NCI-H2171 treated with DMSO at 0.1 percent for 48 hours (cell line): ENCODE measurements around the gene CNTNAP5.

Experiments
- DNase-seq: peaks from one replicate; lab custom pipeline; 2025; lab: John Stamatoyannopoulos, UW

Gene CNTNAP5

DNA sequence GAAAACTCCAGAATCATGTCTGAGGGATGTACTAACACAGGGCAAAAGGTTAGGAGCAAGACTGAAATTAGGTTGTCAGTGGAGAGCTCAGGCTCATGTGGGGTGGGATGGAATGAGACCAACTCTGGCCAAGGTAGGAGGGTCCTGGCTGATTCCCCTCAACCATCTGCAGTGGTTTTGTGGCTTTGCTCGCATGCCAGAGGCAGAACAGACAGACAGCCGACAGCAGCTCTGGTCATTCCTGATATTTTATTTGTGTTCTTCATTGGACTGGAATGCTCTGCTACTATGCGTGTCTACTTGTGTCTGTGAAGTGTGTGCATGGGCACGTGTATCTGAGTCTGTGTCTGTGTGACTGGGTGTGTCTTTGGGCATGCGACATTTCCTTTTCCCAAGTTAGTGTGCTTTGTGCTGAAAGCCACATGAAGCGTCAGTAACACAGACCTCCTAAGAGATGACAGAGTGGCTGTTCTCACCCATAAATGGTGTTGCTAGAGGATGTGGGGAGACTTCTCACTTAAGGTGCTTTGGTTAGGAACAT lies 239.5 kb downstream of the CNTNAP5 start:
- no peak for DNase-seq

DNA sequence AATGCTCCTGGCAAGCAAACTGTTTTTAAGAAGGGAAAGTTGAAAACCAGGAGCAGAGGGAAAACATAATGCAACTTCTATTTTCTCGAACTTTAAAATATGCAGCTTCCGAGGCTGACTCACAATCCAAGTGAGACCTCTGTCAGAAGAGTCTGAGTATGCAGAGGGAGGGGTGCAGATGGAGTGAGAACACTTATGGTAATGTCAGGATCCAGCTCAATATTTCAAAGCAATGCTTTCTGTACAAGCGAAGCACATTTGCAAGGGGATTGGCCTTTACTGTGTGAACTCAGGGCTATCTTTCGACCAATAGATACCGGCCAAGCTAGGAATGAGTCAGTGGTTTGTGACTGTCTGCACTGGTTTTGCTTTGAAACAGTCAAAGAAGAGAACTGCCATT lies 242.7 kb downstream of the CNTNAP5 start:
- no peak for DNase-seq

DNA sequence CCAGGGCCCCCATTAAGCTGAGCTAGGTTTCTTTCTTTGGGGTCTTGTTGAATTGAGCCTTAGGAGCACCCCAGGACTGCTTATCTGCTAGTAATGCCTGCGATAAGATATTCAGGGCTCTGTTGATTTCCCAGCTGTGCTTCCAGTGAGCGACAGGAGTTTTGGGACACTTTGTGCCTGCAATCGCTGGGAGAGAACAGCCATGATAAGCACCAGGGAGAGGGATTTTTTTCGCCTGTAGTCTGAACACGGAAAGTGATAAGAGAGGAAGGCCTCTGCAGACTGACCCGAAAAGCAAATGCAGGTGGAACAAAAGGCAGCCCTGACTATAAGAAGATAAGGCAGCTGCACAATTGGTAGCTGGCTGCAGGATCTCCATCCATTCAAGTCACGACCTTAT lies 244.3 kb downstream of the CNTNAP5 start:
- no peak for DNase-seq

DNA sequence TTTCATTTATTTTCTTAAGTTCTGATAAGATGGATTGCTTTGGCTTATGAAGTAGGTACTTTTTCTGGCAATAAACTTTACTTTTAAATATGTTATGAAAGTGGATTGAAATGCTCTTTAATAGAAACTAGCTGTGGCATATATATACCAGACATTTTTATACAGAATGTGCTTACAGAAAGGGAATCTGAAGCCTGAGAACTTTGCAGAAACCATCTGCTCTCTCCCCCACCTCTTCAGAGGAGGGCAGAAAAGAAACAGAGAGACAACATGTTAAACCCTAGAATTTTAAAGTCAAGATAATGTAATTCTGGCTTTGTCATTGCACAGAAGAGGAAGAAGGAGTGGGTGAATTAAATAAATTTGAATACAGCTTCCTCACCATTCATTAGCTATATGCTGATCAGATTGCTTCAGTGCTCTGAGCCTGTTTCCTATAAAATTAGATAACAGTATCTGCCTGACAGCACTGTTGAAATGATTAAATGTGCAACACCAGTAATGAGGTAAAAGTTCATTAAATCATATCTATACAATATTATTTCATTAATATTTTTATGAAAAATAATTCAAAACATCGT lies 247.3 kb downstream of the CNTNAP5 start:
- DNase-seq = peak; percentile 26

DNA sequence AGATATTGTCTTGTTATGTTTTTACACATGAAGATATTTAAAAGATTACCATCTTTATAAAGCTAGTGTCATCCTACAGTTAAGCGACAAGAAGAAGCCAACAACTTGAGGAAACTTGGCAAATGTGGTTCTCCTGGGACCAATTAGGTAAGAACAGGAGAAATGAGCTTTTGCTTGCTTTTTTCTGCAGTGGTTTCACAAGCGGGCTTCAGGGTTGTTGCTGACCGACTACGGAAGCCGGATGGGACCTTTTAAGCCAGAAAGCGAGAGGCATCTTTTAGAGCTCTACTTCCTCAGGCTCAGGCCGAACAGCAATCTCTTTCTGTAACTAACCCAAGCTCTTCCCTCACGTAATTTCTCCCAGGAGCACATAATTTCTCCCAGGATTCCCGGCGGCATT lies 256.5 kb downstream of the CNTNAP5 start:
- DNase-seq = no peak

DNA sequence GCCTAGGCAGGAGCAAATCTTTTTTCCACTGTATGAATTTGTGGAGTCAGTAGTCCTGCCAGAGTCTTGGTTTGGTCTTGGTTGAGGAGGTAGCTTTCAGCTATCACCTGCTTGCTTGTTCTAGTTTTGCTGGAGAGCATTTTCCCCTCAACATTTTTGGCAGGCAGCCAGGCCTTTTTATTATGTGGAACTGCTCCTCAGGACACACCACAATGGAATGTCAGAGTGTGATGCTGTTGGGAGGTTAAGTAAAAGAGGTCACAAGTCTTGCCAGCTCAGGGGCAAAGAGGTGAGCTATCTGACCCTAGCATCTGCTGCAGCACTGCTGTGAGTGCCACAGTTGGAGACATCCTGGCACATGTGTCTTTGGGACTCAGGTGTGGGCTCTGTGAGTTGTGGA lies 258.0 kb downstream of the CNTNAP5 start:
- peak; percentile 58 for DNase-seq

DNA sequence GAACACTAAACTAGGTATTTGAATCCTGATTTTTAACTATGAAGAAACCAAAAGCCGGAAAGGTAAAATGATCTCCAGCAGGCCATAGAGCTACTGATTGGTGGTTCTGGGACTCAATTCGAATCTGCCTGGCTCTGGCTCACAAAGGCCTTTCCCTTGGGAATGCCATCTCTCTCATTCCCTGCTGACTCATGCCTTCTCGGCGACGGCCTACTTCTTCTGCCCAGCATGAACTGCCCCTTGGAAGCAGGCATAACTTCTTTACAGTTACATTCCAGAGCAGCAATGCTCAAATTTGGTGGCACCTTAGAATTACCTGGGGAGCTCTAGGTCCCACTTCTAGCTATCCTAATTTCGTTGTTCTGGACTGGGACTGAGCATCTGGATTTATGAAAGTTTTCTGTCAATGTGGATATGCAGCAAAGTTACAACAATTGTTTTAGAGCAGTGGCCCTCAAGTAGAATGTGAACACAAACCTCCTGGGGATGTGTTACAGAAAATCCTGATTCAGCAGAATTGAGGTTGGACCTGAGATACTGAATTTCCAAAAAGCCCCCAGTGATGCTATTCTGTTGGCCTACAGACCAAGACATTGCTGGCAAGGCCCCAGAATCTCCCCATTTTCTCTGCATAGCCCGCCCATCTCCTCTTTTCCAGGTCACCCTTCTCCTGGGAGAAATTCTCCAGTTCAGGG lies 261.1 kb downstream of the CNTNAP5 start:
- peak; percentile 9 for DNase-seq

DNA sequence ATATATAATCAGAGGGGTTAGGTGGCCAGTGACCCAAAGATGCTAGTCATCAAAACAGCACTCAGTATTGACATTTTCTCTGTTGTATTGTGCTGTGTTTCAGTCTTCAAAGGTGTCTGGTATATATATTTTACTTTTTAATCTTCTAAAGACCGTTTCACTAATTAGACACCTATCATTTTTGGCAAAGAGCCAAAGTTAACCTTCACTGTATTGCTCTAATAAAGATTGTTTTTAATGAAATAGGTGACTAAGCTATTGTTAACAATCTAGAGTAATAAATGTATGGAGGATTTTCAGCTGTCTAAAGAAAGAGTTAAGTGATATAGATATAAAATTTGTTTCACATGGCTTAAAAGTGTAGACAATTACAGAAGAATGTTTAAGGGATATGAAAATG lies 264.0 kb downstream of the CNTNAP5 start:
- no peak for DNase-seq

DNA sequence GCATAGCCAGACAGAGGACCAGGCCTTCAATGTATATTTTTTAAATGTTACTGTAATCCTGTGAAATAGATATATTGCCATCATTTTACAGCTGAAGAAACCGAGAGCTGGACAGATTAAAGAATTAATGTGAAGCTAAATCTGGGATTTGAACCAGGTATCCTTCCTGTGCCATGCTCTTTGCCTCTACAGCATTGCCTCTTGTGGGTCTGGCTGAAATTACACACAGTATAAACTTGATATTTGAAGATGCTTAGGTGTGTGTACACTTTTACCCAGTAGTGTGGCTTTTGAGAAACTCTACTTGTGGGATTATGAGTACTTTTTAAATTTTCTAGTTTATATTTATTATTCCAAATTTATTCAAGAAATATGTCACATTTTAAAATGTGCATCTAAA lies 264.5 kb downstream of the CNTNAP5 start:
- peak; percentile 20 for DNase-seq

DNA sequence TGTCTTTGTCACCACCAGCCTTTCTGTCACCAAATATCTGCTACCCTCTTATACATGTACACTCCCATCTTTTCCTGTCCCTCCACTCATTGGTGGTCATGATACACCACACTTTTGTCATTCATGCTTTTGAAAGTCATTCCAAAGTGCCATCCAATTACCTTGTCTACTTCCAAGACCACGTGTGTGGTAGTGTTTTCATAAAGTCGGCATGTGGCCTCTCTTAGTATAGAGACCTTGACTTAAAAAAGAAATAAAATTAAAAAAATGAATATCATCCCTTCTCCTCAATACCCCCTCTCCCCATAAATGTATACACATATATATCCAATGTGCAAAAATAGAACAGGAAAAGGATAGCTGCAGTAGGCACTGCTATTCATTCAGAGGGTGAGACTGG lies 271.4 kb downstream of the CNTNAP5 start:
- DNase-seq = no peak

DNA sequence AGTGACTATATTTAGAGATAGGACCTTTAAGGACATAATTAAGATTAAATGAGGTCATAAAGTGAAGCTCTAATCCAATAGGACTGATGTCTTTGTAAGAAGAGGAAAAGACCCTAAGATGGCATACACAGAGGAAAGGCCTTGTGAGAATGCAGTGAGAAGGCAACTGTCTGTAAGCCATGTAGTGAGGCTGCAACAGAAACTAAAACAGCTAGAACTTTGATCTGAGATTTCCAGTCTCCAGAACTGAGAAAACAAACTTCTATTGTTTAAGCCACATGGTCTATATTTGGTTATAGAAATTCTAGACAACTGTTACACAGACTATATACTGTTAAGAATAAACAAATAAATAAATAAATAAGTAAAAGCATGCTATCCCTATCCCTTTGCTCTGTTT lies 276.8 kb downstream of the CNTNAP5 start:
- DNase-seq = no peak

DNA sequence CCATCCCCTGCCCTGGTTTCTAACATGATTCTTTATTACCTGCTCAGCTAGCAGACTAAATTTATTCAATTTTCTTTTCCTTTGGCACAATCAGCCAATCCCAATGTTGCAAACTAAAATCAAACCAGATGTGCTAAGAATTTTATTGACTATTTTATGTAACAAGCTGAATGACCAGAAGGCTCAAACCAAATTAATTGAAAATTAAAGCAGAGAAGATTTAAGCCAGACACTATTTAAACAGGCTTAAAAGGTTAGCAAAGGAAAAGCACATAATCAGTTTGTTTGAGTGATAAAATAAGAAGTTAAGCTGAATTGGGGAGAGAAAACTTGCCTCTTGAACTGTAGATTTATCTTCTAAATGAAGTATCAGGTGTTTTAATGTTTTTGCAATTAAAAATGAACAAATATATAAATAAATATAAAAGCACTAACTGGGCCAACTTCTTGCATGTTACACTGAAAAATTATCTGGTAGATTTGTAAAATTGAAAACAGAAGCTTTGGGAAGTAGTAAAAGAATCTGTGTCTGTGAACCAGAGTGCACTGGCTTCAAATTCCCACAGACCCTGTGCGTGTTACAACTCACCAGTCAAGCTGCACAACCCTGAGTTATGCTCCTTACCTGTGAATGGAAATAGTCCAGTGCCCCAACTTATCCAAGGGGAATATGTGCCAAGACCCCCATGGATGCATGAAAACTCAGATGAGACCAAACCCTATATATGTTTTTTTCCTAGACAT lies 283.4 kb downstream of the CNTNAP5 start:
- no peak for DNase-seq

DNA sequence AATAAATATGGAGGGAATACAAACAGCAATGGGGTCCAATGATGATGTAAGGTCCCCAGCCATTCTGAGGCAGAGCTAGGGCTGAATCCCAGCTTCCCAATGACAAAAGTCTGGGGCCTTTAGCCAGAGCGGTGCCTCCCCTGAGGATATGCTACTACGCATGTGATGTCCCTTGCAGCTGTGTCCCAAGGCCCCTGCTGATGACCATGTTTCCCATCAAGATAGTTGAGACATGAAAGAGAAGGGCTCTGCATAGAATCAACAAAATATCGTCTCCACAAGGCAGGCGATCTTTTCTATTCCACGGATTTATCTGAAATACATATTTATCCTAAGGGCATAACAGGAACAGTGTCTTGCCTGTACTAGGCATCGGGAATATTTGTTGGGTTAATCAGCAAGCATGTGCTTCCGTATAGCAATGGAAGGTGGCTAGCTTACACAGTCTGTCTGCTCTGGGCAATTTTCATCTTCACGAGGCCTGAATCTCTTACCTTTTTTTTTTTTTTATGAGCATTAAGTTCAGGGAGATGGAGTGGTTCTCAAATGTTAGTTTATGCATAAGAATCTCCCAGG lies 284.6 kb downstream of the CNTNAP5 start:
- no peak for DNase-seq

DNA sequence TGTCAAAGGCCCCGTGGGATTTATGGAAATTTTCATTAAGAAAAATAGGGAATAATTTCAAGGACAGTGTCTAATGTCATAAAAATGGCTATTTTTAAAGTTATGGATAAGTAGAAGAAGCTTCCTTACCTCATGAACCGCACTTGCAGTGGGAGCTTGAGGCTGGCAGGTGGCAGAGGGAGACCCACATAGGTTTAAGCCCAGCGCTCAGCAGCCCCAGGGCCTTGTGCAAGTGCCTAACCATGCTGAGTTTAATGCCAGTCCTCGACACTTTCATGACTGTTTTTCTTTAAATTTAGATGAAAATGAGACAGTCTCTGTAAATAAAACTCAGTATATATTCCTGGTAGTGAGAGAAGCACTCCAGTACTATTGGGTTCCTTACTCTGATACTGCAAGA lies 285.6 kb downstream of the CNTNAP5 start:
- DNase-seq = no peak

DNA sequence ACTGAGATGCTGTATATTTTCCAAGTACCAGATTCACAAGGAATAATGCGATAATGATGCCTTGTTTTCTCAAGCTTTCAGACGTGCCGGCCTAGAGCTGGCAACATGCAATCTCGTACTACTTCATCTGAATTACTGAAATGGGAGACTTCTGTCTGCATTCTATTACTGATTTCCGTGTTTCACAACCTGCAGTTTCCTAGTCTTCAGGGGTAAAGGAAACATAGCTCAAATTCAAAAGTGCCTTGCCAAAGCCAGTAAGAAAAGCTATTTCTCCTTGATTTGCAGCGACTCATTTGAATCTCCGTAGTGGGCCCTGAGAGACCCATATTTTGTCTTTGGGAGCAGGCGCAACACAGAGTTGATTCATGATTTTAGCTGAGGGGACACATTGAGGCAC lies 289.0 kb downstream of the CNTNAP5 start:
- DNase-seq = no peak

DNA sequence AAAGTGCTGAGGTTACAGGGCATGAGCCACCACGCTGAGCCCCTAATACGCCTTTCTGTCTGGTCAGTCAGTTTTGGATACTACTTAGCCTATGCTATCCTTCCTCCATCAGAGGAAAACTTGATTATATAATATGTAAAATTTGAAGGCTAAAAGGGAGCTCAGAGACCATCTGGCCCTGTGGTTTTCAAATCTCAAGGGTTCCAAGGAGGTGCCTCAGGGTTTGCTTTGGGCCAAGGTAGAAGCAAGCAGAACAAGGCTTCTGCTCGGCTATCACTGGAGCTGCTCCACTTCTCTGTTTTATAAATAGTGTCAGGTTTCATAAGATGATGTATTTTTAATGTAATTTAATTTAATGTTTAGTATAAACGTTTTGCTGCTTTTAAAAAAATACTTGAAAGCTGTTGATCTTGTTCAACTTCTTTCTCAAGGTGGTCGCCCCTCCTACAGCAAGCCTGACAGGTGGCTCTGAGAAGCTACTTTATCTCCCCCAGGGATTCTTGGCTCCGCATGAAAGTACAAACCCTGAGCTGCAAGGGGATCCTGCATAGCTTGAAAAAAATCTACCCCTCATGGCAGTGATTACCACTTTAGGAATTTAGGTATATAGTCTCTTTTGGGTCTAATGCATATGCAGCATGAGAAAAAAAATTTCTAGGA lies 290.3 kb downstream of the CNTNAP5 start:
- peak; percentile 92 for DNase-seq

DNA sequence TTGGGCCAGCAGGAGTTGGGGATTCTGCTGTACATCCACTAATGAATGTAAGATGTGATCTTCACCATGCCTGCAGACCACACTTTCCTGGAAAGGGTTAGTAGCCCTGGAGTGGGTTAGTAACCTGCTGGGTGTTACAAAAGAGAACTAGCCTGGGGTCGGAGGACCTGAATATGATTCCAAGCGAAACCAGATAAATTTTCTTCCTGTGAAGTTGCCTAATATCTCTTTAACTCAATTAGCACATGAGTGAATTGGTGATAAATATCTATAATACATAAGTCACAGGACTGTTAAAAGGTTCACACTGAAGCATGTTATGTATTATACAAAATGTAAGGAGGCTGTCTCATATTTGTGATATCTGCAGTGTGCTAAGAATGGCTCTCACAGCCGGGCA lies 291.0 kb downstream of the CNTNAP5 start:
- no peak for DNase-seq

DNA sequence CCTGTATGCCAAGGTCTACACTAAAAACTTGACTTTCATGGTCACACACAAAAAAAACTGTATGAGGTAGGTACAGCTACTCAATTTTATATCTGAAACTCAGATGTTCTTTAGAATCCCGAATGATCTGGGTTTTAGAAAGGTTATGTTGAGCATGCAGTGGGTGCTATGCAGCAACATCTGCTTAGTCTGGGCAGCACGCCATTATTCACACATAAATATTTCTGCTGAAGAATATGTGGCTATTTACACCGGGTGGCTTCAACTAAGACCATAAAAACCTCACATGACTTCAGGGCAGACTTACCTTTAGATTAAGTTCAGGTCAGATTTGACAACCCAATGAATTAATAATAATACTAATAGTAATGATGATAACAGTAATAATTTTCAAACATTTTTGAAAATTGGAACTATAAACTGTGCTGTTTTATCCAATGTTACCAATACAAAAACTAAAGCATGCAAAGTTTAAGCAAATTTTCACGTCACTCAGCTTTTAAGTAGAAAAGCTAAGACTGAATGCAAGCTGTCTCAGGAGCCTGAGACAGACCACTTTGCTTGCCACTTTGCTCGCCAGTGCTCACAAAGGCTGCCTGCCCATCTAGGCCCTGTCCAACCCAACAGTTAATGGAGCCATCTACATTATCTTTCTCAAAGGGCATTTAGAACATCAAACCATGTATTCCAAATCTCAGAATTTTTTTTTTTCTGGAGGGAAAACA lies 292.0 kb downstream of the CNTNAP5 start:
- peak; percentile 90 for DNase-seq

DNA sequence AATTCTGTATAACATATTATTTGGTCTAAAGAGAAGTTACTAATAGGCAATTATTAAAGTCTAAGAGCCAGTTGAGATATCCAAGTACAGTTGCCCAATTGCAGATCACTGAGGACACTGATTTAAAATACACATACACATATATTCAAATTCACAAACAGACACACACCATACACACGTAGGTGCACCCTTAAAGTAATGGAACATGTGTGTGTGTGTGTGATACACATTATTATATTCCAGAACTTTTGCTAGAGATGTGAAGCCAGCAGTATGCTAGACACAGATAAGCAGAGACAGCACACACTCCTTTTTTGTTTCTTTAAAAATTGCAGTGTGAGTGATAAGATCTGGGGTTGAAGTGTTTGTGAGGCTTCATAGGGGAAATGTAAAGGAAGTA lies 292.5 kb downstream of the CNTNAP5 start:
- DNase-seq = no peak

DNA sequence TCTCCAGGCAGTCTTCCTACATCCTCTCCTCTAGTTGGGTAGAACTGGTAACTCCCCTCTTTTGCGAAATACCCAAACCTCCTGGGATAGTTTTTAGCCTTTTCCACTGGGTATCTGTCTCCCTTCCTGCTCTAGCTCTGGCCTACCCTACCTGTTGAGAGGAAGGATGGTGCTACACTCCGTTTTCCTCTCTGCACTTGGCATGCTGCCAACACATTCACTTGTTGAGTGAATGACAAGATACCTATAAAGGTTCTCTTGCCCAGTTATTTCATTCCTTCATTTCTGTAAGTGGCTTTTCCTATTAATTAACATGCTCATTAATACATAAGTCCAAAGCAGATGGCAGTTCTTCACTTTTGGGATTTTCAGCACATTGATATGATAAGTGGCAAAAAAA lies 293.8 kb downstream of the CNTNAP5 start:
- peak; percentile 35 for DNase-seq

DNA sequence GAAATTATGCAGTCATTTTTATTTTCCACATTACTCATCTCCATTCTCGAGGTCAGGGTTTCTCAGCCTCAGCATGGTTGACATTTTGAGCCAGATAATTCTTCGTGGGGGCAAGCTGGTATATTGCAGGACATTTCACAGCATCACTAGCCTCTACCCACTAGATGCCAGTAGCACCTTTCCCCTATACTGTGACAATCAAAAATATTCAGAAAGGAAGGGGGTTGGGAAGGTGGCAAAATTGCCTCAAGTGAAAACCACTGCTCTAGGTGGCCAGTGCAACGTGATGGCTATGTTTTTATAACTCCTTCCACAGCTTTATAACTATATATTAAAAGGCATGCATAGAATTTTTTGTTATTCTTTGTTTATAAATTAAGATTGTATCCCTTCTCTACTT lies 294.5 kb downstream of the CNTNAP5 start:
- DNase-seq = peak; percentile 65
